GM12878 (cell line): ENCODE results near the gene SERPINI1.

Experiments
- CHD4 ChIP-seq: fragments of 200-600 bp; sonication (generic); IDR thresholded peaks from 2 replicates; pipeline ENCODE4 v1.6.1; 2016; ENCODE audit warnings: mild to moderate bottlenecking
- EP300 ChIP-seq, 2 experiments: fragments of 150-350 bp in 1 of 2; IDR thresholded peaks; 2 replicates each; pipeline ENCODE4 v1.6.1; 2011 to 2012; ENCODE audit warnings: low read depth in 2 of 2, low read length in 2 of 2, borderline replicate concordance in 1 of 2, improper control_type of control experiment in 1 of 2, inconsistent platforms in 1 of 2; ENCODE audit not compliant: control insufficient read depth in 1 of 2
- HDGF ChIP-seq: fragments of 450-650 bp; IDR thresholded peaks from 2 replicates; pipeline ENCODE4 v1.6.1; 2016; ENCODE audit warnings: antibody characterized with exemption
- RELA ChIP-seq: fragments of 450-650 bp; IDR thresholded peaks from 2 replicates; pipeline ENCODE4 v1.8.0; 2014; ENCODE audit warnings: borderline replicate concordance; ENCODE audit not compliant: partially characterized antibody
- REST ChIP-seq: IDR thresholded peaks from 2 replicates; pipeline ENCODE4 v1.6.1; 2012; ENCODE audit warnings: mild to moderate bottlenecking, low read depth, low read length
- STAT3 ChIP-seq: IDR thresholded peaks from 2 replicates; pipeline ENCODE4 v1.6.1; 2011; ENCODE audit warnings: low read depth, low read length, improper control_type of control experiment
- YY1 ChIP-seq: IDR thresholded peaks from 2 replicates; pipeline ENCODE4 v1.6.1; 2011; ENCODE audit warnings: low read depth, mild to moderate bottlenecking, low read length

GRCh38 chr3:167742338-167742737, 6.8 kb downstream of the SERPINI1 start:
- TF ChIP-seq CHD4, result no peak
- no peak for TF ChIP-seq HDGF
- no peak for TF ChIP-seq YY1
- no peak for TF ChIP-seq STAT3
- TF ChIP-seq REST, result no peak
- no peak for TF ChIP-seq RELA
- TF ChIP-seq EP300 (IDR thresholded peaks at IDR 0.05; ENCODE audit: borderline replicate concordance in 1 of 2, control insufficient read depth in 1 of 2, low read depth in 2 of 2, low read length in 2 of 2), result no peak
